HG03378 (cell line): Measurements from ENCODE around the gene RHOD.

Source experiments
- ATAC-seq: cut with Tn5 transposase; IDR thresholded peaks from one replicate; pipeline ENCODE4 v1.9.1; 2021; ENCODE audit warnings: mild to moderate bottlenecking, moderate library complexity; ENCODE audit not compliant: unreplicated experiment

Gene RHOD, protein sequence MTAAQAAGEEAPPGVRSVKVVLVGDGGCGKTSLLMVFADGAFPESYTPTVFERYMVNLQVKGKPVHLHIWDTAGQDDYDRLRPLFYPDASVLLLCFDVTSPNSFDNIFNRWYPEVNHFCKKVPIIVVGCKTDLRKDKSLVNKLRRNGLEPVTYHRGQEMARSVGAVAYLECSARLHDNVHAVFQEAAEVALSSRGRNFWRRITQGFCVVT

DNA sequence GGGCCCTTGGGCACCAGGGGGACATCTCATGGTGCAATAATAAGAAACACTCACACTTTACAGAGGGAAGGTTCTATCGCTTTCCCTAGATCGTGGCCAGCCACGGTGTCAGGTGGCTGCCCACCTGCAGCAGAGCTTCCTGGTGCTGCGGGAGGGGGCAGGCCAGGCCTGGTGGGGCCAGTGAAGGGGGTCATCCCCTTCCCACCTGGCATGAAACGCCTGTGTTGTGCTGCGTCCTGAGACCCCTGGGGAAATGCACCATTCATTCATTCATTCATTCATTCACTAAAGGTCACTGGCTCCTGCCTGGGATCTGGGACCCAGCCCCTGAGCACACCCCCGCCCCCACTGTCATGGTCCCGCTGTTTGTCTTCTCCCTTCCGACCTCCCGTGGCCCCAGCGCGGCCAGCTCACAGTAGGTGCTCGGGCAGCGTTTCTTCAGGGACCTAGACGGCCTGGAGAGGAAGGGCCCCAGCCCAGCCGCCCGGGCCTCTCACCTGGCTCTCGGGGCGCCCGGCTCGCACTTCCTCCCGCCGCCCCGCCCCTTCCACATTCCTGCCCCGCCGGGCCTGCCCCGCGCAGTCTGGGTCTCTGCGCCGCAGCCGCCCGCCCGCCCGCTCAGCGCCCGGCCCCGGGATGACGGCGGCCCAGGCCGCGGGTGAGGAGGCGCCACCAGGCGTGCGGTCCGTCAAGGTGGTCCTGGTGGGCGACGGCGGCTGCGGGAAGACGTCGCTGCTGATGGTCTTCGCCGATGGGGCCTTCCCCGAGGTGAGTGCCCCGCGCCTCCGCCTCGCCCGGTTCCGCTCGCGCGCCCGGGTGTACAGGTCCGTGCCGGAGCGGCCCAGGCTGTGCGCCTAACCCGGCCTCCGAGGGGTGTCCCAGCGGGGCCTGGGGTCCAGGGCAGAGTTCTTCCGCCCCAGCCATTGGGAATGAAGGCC is at the start of gene RHOD:
TSS of gene RHOD (plus strand) at position 581 of the 938 bp plus-strand sequence. CDS start at position 637, 56 bp downstream.
- ATAC-seq = no peak

DNA sequence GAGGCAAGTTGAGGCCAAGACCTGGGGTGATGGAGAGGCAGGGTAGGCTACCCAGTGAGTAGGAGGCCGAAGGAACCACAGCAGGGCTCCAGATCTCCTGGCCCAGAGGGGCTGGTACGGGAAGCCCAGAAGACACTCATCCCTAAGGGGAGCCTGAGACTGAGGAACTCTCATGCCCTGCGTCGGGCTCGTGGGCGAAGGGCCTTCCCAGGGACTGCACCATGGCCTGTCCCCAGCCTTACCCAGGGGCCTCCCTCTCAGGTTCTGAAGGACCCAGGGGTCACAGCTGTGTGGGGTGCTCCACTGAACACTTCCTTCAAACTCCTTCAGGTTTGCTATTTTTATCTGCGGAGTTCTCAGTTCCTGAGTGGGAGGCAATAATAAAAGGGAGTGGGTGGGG is 49.5 kb upstream of the RHOD start:
- no peak for ATAC-seq

DNA sequence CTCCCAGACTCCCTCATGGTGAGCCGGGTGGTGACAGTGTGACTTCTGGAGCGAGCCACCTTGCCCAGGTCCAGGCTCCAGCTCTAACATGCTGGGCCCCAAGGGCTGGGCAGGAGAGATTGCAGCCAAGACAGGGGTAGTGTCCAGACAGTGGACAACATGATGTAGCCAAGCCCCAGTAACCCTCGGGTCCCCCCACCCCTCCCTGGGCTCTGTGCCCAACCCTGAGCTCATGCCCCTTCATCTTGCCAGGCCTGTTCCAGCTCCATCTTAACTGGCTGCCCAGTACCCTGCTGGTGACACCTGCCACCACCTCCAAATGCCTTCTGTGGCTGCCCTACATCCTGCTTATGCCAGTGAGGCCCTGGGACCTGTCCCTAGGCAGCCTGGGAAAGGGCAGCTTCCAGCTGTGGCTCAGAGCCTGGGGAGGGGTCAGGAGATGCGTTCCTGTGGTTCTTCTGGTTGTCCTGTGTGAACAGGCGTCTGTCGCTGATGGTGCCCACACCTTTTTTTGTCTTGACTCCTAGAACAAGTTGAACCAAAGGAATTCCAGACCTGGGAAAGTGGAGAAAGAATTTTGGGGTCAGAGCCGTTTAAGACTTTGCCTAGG is 46.2 kb upstream of the RHOD start:
- ATAC-seq = no peak

DNA sequence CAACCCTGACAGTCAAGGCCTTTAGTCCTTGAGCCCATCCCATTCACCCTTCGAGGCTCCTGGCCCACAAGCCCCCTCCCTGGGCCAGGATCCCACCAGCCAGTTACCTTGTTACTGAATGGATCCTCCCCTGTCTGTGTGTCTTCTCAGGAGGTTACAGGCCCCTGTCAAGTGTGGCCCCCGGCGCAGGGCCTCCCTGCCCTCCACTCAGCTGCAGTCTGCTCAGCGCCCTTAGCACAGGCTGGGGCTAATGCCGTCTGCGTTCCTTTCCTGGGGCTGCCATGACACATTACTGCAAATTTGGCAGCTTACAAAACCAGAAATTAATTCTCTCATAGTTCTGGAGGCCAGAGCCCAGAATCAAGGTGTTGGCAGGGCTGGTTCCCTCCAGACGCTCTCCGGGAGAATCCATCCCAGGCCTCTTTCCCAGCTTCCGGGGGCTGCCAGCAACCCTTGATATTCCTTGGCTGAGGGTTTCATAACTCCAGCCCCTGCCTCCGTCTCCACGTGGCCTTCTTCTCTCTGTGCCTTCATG is 43.1 kb upstream of the RHOD start:
- ATAC-seq = no peak

DNA sequence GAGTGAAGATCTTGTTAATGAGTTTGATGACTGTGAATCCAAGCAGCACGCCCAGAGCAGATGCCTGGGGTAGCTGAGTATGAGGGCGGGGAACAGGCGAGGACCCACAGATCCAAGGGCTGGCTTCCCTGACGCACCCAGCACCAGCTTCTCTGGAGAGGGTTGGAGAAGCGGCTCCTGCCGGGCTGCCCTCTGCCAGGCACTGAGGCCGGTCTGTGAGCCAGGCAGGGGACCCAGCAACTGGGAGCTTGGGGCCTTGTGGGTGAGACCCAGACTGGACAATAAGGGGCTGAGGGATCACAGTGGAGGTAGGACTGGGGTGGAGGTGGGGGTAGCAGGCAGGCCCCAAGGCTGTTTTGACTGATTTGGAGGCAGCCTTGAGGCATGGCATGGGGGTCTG is 42.3 kb upstream of the RHOD start:
- no peak for ATAC-seq

DNA sequence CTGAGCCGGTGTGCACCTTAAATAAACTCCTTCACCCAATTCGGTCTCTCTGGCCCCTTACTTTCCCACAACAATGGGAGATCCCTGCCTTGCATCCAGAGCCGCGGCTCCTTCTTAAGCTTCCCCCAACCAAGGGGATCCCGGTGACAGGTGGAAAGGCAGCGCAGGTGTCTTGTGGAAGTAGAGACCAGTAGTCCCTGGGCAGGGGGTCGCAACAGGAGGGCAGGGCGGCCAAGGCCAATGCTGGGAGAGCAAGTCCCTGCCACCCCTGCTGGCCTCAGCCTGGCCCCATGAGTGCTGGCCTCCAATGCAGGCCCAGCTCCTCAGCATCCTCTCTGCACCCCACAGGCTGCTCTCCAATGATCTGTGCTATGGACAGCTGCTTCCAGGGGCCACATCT is 41.6 kb upstream of the RHOD start:
- no peak for ATAC-seq

DNA sequence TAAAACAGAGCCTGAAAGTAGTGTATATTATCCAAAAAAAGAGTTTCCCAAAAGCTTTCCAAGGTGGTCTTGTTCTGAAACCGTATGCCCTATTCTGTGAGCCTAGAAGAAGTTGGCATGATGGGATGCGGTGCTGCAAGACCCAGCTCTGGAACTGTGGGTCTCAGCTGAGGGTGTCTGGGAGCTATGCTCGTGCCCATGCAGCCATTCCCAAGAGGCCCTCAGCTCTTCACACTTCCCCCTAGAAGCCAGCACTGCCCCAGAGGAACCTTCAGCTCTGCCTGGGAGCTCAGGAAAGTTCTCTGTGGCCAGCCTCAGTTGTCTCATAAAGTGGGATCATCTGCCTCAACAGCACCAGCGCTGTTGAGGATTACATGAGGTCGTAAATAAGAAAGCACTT is 40.1 kb upstream of the RHOD start:
- no peak for ATAC-seq

DNA sequence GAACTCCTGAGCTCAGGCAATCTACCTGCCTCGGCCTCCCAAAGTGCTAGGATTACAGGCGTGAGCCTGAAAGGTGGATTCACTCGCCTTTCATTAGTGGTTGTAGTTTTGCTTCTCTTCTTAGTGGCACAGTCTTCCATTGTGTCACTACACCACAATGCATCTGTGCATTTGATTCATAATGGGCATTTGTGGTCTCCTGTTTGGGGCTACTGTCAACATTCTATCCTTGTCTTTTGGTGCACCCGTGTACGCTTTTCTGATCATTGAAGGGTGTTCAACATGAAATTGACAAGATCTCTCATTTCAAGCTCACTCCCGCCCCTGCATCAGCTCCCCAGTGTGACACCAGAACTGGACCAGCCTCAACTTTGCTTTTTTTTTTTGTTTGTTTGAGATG is 35.7 kb upstream of the RHOD start:
- ATAC-seq = no peak

DNA sequence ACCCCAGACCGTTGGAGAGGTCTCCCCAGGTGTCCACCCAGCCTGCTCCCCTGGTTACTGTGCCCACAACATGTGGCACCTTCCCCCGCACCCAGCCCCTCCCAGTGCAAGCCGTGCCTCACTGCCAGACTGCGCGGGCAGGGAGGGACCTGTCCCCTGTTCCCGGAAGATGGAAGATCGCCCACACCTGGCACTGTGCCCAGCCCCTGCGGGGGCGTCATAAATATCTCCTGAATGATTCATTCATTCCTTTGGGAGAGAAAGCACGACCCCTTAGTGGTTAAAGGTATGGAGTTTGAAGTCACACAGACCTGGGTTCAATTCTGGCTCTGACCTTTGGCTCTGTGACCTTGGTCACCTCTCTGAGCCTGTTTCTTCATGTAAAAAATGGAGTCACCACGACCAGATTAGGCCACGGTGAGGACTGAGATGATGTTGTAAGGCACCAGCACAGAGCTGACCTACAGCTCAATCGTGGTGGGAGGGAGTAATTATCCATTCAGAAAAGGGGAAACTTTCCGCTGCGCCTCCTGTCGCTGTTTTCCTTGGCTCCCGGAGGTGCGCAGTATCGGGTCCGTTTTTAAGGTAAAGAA is 34.2 kb upstream of the RHOD start:
- no peak for ATAC-seq

DNA sequence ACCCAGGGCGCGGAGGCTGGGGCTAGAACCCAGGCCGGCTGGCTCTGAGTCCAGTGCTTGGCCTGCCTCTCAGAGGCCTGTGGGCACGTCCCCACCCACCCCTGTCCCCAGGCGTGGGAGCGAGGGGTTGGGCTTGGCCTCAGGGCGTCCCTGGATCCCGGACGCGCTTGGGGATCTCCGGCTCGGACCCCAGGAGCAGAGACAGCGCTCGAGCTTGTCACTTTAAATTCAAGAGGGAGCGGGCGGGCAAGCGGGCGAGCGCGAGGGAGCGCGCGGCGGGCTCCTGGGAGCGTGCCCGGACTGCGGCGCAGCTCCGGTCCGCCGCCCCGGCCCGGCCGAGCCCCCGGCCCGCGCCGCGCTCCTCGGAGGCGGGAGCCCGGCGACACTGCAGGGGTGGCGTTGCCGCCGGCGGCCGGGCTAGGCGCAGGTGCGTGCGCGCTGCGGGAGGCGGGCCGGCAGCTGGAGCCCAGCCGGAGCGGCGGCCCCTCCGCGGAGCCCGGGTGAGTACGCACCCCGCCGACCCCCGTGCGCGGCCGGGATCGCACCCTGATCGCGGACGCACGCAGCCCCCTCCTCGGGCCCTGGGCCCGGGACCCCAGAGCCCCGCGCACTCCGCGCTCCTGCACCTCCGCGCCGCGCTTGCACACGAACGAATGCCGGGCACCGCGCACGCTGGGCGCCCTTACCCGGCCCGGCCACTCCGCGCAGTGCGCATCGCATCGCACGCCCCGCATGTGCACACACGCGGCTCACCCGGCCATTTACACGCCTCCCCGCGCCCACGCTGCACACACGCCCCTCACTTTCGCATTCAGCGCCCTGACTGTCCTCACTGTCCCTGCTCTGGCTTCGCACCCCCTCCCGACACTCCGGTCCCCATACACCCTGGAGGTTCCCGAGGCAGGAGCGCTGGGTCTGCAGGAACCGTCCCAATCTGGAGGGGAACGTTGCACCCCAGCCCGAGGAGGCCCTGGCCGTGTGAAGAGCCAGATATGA is 33.4 kb upstream of the RHOD start, which contains the start of gene SYT12:
TSS of gene SYT12 (plus strand) at position 174 of the 996 bp plus-strand sequence. CDS start 7,011 bp downstream, outside the sequence.
- ATAC-seq = no peak

DNA sequence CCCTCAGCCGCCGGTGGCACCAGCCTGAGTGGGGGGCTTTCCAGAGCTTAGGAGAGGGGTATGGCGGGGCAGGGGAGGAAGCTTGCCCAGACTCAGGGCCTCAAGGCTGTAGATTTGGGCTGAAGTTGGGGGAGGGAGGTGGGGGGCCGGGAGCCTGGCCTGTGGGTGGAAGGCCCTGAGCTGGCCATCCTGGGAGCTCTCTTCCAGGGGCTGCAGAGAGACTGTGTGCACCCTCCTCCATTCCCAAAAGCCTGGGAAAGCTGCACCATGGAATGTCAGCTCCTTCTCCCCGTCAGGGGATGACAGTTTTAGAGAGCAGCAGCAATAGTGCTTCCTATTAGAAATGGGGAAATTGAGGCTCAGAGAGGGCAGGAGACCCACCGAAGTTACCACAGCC is 32.7 kb upstream of the RHOD start:
- no peak for ATAC-seq

DNA sequence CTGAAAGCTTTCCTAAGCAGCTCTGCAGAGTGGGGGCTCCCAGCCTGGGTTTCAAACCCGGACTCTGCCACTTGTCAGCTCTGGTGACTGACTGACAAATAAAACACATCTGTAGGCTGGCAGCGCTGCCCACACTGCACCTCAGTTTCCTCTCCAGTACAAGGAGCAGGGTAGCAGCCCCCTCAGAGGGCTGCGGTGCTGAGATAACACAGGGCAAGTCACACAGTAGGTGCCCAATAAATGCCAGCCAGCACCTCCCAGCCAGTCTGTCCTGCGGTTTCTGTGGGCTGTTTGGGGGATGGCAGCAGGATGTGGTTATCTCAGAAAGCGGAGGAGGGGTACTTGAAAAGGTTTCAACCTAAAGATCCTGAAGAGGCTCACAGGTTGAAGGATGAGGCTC is 32.2 kb upstream of the RHOD start:
- no peak for ATAC-seq

DNA sequence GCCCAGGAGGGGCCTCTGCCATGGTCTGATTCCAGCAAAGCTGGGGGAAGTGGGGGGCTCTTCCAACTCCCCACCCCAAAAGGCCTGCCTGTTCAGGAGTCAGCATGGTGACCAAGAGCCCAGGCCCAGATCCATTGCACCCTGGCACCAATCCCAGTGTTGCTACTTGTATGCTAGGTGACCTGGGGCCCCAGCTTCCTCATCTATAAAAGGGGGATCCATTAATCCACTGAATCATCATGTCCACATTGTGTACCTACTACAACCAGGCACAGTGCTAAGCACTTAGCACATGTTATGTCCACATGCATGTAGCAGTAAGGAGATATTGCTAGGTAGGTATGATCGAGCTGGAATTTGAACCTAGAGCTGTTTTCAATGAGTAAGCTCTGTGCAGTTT is 31.7 kb upstream of the RHOD start:
- ATAC-seq = no peak

DNA sequence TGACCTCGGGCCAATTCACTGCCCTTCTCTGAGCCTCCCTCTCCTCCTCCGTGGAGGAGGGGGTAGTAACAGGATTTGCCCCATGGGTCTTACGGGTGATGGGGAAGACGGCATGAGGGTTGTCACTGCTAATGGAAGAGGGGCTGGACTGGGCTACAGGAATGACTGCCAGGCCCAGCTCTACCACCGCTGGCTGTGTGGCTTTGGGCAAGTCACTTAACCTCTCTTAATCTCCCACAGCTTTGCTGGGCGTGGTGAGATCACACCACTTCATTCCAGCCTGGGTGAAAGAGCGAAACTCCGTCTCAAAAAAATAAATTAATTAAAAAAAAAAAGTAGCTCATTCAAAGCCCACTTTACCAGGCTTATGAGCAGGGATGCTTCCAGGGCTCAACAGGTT is 30.9 kb upstream of the RHOD start:
- no peak for ATAC-seq

DNA sequence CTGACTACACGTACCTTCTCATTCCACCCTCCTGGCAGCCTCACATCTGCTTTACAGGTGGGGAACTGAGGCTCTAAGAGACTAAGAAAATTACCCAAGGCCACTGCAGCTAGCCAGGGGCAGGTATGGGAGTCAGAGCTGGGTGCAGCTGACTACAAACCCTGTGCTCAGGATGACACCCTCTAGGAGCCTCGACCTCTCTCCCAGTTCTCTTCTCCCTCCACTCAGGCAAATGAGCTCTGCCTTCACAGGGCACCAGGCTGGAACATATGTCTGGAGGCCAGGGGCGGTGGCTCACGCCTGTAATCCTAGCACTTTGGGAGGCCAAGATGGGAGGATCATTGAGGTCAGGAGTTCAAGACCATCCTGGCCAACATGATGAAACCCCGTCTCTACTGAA is 29.7 kb upstream of the RHOD start:
- no peak for ATAC-seq

DNA sequence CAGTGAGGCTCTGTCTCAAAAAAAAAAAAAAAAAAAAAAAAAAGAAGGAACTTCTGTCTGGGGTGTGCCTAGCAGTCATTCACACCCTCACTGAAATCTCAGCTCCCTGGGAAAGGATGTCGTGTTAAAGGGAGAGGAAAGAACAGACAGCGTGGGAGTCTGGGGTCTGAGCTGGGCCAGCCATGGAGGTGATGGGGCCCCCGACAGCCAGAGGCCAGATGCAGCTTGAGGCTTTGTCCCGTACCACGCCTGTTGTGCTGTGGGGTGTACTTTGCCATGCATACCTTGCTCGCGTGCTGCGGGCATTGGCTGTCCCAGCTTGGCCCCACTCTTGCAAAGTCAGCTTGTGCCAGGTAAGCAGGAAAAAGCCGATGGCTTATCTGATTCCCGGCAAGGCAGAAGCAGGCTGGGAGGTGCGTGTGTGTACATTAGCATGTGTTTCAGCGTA is 29.1 kb upstream of the RHOD start:
- peak; percentile 8 for ATAC-seq

DNA sequence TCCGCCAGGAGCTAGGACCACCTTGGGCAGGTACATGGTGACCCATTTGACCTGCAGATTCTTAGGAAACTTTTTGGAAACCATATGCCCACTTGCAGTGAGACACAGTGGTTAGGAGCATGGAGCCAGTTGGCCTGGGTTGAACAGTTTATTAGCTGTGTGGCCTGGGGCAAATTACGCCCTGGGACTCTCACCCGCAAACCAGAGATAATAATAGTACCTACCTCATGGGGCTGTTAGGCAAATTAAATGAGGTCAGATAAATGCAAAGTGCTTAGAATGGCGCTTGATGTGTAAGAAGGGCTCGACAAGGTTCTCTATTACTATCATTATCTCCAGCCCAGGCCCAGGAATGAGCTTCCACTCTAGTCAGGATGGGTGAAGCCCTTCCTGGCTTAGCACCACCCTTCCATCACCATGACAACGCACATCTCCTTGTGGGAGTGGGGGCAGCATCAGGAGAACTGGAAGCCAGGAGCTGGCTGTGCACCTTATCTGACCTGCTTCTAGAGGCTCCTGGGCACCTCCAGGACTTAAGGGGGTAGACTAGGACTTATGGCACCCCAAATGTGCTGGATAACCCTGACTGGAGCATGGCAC is 28.6 kb upstream of the RHOD start:
- ATAC-seq = peak; percentile 72

DNA sequence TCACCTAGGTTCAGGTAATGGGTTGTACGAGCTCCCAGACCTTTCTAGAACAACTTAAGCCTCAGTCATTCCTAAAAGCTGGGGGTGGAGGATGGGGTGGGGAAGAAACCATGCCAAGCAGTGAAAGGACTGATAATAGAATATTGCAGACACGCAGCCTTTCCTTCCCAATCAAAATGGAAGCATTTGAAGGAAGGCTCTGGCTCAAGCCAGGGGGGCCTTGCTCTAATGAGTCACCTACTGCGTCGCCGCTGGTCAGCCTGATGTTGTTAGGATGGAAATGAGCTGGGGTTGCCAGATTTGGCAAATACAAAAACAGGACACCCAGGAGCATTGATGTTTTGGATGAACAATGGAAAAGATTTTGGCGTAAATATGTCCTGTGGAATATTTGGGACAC is 27.5 kb upstream of the RHOD start:
- no peak for ATAC-seq

DNA sequence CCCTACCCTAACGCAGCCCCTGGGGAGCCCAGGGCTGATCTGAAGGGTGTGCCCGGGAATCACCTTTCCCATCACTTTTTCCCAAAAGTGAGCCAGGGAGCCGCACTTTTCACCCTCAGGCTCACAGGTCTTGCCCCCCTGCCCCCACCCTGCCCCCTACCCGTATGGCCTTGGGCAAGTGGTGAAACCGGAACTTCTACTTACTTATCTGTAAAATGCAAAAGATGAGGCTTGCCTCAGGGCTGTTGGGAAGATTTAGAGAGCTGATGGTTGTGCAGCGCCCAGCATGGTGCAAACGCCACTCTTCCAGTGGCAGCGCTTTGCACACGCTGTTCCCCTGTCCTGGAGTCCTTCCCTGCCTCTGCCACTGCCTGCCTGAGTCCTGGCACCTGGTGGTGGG is 25.7 kb upstream of the RHOD start:
- no peak for ATAC-seq
